Hypothalamus (tissue), 51 donors: Measurements from ENCODE around the gene NNAT.
"Not testable (repeated sequence)": the region's sequence is repeated elsewhere in the genome, so short reads cannot be mapped to it uniquely, and the experiment has no call there.

Source experiments
- DNase-seq, 51 donors: peaks; one replicate each; lab custom pipeline; 2025; lab: John Stamatoyannopoulos, UW

NNAT gene

GRCh38 chr20:37538003-37538402 lies 17.0 kb downstream of the NNAT start:
- peak in 1 of 51 donors; percentile 28 for DNase-seq

DNA sequence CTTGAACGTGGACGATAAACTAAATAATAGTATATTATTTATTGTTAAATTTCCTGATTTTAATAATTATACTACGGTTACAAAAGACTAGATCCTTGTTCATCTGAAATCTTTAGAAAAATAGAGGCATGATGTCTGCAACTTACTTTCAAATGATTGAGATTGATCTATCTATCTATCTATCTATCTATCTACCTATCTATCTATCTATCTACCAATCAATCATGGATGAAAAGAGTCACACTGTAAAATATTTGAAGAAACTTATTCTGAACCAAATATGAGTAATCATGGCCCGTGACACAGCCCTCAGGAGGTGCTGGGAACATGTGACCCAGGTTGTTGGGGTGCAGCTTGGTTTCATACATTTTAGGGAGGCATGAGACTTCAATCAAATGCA lies 18.4 kb downstream of the NNAT start:
- no peak for DNase-seq

- no peak for DNase-seq
Measured at GRCh38 chr20:37540001-37540400, 19.0 kb downstream of the NNAT start.

DNA sequence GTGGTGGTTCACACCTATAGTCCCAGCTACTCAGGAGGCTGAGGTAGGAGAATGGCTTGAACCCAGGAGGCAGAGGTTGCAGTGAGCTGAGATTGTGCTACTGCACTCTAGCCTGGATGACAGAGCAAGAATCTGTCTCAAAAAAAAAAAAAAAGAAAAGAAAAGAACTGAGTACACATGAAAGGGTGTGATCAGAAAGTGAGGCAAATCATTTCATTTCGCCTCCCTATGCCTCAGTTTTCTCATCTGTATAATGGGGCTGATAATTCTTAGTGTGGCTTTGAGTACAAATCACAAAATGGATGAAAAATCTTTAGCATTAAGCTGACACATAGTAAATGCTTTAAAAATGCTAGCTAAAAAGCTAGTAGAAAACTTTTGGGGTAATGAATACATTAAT lies 19.8 kb downstream of the NNAT start:
- DNase-seq, result not testable (repeated sequence)

- no peak for DNase-seq
Measured at GRCh38 chr20:37541326-37541725, 20.3 kb downstream of the NNAT start.

- no peak for DNase-seq
Measured at GRCh38 chr20:37542281-37542680, 21.2 kb downstream of the NNAT start.

DNA sequence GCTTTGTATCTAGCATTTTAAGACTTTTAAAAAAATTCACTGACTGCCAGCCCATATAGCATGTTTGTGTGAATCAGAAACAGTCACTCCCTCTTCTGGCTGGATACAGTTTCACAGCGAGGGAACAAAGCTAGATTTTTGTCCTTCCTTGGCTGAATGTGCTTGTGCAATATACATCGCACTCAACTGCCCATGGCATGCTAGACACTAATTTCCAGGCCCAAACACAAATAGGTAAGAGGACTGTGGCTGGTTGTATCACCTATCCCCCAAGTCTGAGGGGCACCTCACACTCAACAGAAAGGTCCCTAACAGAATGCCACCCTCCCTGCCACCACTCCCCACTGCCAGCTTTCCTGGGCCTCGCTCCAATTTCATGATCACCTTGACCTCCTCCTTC lies 22.8 kb downstream of the NNAT start:
- DNase-seq, result no peak

GRCh38 chr20:37544386-37544785 lies 23.3 kb downstream of the NNAT start:
- no peak for DNase-seq

- no peak for DNase-seq
Measured at GRCh38 chr20:37545516-37545915, 24.5 kb downstream of the NNAT start.

DNA sequence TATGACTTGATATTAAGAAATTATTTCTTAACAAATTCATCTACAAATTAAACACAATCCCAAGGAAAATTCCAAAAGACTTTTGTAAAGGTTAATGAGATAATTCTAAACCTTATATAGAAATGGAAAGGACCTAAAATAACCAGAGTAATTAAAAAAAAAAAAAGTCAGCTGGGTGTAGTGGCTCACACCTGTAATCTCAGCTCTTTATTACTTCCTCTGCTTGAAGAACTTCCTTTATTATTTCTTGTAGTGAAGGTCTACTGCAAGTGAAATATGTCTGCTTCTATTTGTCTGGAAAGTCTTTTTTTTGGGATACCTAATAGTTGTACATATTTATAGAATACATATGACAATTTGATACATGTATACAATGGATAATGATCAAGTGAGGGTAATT lies 26.9 kb downstream of the NNAT start:
- no peak for DNase-seq

GRCh38 chr20:37550101-37550920 lies 29.3 kb downstream of the NNAT start:
- not testable (repeated sequence) for DNase-seq

DNA sequence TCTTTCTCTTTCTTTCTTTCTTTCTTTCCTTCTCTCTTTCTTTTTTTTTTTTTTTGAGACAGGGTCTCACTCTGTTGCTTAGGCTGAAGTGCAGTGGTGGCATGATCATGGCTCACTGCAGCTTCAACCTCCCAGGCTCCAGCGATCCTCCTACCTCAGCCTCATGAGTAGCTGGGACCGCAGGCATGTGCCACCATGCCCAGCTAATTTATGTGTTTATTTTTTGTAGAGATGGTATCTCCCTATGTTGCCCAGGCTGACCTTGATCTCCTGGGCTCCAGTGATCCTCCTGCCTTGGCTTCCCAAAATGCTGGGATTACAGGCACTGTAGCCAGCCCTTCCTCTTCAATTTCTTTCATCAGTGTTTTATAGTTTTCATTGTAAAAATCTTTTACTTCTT lies 30.6 kb downstream of the NNAT start:
- not testable (repeated sequence) for DNase-seq

GRCh38 chr20:37552415-37552814 lies 31.4 kb downstream of the NNAT start:
- no peak for DNase-seq

DNA sequence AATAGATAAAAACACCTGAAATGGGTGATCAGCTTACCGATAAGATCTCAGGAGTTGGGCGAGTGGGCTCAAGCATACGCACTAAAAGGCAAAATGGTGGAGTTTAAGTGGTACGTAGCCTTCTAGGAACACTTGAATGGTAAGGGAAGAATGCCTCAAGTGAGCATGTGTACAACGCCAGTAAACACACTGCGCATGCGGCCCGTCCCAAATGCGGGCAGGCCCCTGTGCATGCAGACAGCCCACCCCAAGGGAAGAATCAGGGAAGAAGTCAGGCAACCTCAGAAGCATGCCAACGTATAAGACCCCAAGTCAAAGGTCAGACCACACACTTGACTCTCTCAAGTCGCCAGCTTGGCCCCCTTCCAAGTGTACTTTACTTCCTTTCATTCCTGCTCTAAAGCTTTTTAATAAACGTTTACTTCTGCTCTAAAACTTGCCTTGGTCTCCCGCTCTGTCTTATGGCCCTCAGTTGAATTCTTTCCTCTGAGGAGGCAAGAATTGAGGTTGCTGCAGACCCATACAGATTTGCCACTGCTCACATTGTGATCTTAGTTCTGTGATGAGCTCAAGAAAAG lies 33.8 kb downstream of the NNAT start:
- DNase-seq, result not testable (repeated sequence)

GRCh38 chr20:37556538-37556937 lies 35.5 kb downstream of the NNAT start:
- DNase-seq, result no peak

GRCh38 chr20:37558306-37558705 lies 37.3 kb downstream of the NNAT start:
- DNase-seq, result no peak

GRCh38 chr20:37558779-37559178 lies 37.7 kb downstream of the NNAT start:
- DNase-seq, result no peak

DNA sequence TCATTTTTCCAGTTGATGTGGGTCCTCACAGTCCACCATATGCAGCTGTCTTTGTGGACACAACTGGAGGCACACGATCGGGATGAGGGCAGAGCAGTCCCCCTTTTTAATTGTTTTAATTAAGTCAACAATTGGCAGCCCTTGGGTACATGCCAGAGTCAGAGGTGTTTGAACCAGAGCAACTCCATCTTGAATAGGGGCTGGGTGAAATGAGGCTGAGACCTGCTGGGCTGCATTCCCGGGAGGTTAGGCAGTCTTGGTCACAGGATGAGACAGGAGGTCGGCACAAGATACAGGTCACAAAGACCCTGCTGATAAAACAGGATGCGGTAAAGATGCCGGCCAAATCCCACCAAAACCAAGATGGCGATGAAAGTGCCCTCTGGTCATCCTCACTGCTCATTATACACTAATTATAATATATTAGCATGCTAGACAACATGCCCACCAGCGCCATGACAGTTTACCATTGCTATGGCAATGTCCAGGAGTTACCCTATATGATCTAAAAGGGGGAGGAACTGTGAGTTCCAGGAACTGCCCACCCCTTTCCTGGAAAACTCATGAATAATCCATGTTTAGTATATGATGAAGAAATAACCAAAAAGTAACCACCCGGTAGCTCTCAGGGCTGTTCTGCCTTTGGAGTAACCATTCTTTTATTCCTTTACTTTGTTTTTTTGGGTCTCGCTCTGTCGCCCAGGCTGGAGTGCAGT lies 38.4 kb downstream of the NNAT start:
- DNase-seq, result no peak

GRCh38 chr20:37560629-37561028 lies 39.6 kb downstream of the NNAT start:
- no peak for DNase-seq

- no peak for DNase-seq
Measured at GRCh38 chr20:37562695-37563480, 41.8 kb downstream of the NNAT start.

- no peak for DNase-seq
Measured at GRCh38 chr20:37564016-37564387, 43.0 kb downstream of the NNAT start.
